ENCODE results near the gene ITGA11.
A peak's percentile ranks its signal among the peaks of the same experiment; 100 is the strongest.

Gene ITGA11

GRCh38 chr15:68348606-68349005 lies 83.4 kb downstream of the ITGA11 start:
- no peak for DNase-seq

GRCh38 chr15:68348081-68348480 lies 83.9 kb downstream of the ITGA11 start:
- no peak for DNase-seq

DNA sequence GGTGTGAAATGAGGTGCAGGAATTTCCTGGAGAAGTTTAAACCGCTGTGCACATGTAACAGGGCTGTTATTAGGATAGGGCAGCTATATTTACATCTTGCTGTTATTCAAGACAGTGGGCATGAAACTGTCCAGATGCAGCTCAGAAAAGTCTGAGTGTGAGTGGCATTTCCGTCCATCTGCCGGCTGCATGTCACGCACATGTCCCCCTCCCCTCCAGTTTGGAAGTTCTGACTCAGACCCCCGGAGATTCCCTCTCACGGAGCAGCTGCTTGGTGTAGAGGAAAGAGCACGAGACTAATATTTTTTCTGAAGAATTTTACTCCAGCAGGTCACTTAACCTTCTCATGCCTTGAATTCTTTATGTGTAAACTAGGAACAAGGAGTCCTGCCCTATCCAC lies 84.6 kb downstream of the ITGA11 start:
- DNase-seq, result no peak

DNA sequence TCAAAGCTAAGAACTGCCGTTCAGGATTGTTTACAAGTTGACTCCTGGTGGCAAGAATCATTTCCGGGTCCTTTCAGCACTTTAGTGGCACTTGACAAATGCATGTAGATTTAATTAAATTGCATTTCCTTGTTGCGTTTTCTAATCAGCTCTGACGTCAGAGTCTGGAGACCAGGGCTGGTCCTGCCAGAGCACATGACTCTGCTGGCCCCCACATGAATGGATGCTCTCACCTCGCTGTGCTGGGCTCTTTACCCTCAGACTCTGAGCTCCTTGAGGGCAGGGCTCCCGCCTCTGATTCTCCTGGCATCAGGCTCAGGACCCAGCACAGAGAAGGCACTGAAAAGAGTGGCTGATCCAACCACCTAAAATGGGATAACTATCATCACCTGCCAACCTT lies 85.0 kb downstream of the ITGA11 start:
- DNase-seq, result no peak

GRCh38 chr15:68345481-68345880 lies 86.5 kb downstream of the ITGA11 start:
- no peak for DNase-seq

- no peak for DNase-seq
Observed at GRCh38 chr15:68344600-68344999, 87.4 kb downstream of the ITGA11 start.

DNA sequence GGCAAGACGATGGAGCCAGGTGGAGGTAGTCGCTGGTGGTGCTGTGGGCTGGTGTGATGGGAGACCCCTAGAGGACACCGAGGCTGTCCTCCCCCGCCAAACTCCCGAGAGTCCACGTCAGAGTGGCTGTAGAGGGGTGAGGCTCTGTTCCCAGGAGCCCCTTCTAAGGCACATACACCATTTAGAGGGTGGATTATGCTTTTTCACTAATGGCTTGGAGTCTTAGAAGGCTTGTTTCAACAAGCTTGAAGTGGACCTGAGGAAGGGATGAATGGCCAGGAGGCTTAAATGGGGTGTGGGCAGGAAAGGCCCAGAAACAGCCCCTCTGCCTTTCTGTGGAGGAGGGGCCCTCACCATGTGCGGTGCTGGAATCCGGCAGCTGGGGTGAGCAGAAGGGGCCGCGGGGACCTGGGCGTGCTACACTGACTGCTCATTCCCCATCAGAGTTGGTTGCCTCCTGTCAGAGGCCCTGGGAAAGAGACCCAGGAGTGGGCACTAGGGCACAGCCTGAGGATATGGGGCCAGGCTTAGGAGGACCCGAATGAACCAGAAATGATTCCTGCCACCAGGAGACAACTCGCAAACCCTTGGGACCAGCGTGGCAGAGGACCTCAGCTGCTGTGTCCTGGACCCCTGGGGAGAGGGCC lies 88.3 kb downstream of the ITGA11 start:
- no peak for DNase-seq

DNA sequence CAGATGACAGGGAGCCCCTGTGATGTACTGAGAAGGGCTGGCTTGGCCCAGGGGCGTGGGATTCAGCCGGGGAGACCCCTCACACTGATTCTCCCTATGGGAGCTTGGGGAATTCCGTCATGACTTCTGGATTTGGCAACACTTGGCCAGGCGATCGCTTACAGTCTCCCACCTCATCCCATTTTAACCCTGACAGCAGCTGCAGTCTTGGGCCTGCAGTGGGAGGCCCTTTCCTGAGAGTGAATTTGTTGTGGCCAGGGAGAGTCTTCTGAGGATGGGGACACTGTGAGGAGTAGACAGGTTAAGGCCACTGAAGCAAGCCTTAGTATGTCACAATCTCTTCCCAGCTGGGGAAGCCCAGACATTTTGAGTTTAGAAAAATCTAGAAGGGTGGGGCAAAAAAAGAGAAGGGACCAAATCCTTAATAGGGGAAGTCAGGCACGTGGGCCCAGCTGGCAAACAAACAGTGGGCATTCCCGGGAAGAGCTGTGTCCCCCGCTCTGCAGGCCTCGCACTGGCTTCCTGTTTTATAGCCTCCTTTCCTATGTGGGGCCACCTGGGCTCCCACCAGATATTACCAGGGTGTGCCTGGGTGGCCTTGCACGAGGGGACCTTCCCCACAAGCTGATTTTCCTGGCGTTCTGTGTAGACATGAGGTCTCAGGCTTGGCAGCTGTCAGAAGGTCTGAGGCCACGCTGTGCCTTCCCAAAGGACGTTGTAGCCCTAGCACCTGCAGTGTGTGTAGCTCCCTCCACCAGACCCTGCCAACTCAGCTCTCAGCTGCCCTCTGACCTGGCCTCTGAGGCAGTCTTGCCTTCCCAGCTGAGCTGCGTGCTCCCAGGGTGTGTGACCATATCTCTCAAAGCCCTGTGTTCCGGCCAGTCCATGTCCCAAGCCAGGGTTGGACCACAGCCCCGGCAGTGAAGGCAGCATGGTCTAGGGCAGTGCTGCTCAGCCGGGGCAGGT lies 89.9 kb downstream of the ITGA11 start:
- no peak for DNase-seq

DNA sequence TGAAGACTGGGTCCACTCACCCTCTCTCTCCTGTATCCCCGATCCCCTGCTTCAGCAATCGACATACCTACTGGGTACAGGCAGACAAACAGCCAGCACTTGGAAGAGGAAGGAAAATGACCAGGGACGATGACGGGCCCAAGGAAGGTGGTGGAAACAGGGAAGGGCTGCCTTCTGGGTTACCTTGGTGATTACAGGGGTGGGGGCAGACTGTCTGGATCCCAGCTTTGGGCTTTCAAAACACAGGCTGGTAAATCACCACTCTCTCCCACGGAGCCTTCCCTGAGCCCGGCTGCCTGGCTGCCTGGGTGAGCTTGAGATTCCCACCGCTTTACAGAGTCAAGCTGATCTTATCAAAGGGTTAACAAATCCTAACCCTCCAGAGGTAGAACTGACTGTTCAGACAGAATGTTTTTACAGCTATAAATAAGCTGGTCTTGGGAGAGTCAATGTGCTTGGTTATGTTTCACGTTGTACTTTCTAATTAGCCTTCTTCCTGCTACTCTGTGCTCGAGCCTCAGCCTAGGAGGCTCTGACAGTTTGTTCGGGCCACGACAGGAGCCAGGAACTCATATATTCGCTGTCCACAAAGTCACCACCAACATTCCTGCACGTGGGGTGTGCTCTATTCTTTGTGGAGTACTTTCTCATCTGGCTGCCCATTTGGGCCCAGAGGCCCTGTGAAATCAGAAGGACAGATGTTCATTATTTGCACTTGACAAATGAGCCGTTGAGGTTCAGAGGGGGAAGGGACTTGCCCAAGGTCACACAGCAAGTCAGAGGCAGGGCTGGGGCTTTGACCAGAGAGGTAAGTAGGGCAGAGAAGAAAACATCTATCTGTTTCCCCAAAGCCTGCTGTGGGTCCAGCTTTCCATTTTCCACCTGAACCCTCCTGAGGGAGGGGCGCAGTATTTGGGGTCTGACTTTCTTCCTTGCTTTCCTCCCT lies 91.0 kb downstream of the ITGA11 start:
- DNase-seq, result no peak

DNA sequence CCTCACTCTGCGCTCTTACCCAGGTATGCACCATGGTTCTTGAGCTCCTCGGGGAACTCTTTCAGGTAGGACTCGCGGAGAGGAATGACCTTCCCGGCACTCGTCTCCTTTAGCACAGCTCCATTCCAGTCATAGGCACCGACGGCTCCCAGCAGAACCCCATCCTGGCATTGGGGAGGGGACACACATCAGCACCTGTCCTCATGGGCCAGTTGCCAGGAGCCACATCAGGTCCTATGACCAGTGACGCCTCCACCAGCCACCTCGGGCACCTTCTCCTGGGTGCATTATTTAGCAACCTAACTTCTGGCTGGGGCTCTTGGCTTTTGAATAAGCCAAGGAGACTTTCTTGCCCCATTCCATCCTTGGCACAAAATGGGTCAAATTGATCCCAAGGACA lies 92.5 kb downstream of the ITGA11 start:
- DNase-seq, result peak; percentile 21

GRCh38 chr15:68337826-68338225 lies 94.1 kb downstream of the ITGA11 start:
- DNase-seq, result no peak

- DNase-seq, result no peak
Observed at GRCh38 chr15:68336516-68336915, 95.4 kb downstream of the ITGA11 start.

DNA sequence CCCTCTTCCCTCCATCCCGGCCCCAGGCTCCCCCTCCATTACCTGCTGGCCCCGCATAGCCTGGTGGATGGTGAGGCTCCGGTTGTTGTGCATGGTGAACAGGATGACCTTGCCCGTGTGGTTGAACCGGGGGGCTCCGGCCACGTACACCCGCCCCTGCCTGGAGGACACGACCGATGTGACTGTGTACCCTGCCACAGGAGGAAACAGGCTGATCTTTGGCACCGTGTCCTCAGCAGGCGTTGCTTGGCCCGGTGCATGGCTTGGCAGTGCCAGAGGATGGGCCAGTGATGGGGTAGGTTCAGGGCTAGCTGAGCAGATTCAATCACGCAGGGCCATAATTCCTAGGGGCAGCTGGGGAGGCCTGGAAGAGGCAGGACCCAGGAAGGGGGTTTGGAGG lies 96.3 kb downstream of the ITGA11 start:
- no peak for DNase-seq

- DNase-seq, result no peak
Observed at GRCh38 chr15:68335251-68335650, 96.7 kb downstream of the ITGA11 start.

DNA sequence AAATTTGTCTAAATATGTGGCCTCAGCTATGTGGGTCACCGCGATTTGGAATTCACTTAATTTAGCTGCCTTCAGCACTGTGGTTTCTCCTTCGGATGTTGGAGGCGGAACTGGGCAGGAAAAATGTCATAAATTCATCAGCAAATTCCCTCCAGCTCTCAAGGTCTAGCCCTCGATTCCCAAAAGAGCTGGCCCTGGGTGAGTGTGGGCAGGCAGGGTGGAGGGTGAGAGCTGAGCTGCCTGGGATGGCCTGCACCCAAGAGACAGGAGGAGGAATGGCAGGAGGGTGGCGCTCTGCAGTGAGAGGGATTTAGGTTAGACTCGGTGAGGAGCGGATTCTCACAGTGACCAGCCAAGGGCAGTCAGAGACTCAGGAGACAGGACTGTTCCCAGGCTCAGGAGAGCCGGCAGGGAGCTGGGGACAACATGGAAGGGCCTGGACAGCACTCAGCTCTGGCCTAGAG lies 97.3 kb downstream of the ITGA11 start:
- DNase-seq, result no peak

- DNase-seq, result no peak
Observed at GRCh38 chr15:68333775-68334470, 98.0 kb downstream of the ITGA11 start.

GRCh38 chr15:68332266-68332665 lies 99.7 kb downstream of the ITGA11 start:
- no peak for DNase-seq

DNA sequence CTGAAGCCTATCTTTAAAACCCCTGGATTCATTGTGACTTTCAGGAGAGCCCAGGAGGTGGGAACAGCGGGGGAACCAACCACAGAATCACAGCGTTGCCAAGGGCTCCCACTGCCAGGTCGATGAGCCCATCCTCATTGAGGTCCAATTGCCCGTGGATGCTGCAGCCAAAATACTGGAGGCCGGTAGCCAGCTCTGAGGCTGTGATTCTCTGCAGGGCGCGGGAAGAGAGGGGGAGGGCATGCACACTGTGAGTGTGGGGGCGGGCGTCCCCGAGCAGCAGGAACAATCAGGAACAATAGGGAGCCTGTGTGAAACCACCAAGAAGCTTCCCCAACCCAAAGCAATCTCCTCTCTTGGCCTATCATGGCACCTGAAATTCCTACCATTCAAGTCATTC lies 101.1 kb downstream of the ITGA11 start:
- no peak for DNase-seq

- no peak for DNase-seq
Observed at GRCh38 chr15:68330416-68330815, 101.5 kb downstream of the ITGA11 start.

- no peak for DNase-seq
Observed at GRCh38 chr15:68328964-68329363, 103.0 kb downstream of the ITGA11 start.

GRCh38 chr15:68328443-68328842 lies 103.5 kb downstream of the ITGA11 start:
- no peak for DNase-seq

- no peak for DNase-seq
Observed at GRCh38 chr15:68326711-68327354, 105.1 kb downstream of the ITGA11 start.
